ENCODE measurements around the gene EFNA1.

EFNA1 gene

GRCh38 chr1:155124503-155125463 is 2.9 kb upstream of the EFNA1 start:
- DNase-seq (ENCODE audit: low read depth in 2 of 2) = no peak

GRCh38 chr1:155125511-155125945 is 2.1 kb upstream of the EFNA1 start:
- no peak for DNase-seq (ENCODE audit: low read depth in 2 of 2)

- DNase-seq (ENCODE audit: low read depth in 2 of 2) = no peak
Measured at GRCh38 chr1:155125946-155126555, 1.6 kb upstream of the EFNA1 start.

- no peak for DNase-seq (ENCODE audit: low read depth in 2 of 2)
Measured at GRCh38 chr1:155126556-155127104, 1.0 kb upstream of the EFNA1 start.

- DNase-seq (ENCODE audit: low read depth in 2 of 2) = no peak
Measured at GRCh38 chr1:155127967-155128754, 485 bp downstream of the EFNA1 start.

- DNase-seq (ENCODE audit: low read depth in 2 of 2) = no peak
Measured at GRCh38 chr1:155128755-155129473, 1.2 kb downstream of the EFNA1 start.

- DNase-seq (ENCODE audit: low read depth in 2 of 2) = no peak
Measured at GRCh38 chr1:155130272-155131006, 2.8 kb downstream of the EFNA1 start.

- no peak for DNase-seq (ENCODE audit: low read depth in 2 of 2)
Measured at GRCh38 chr1:155131285-155131684, 3.6 kb downstream of the EFNA1 start.

- no peak for DNase-seq (ENCODE audit: low read depth in 2 of 2)
Measured at GRCh38 chr1:155131856-155132255, 4.2 kb downstream of the EFNA1 start.

GRCh38 chr1:155133799-155134281 is 6.2 kb downstream of the EFNA1 start:
- DNase-seq (ENCODE audit: low read depth in 2 of 2) = no peak

GRCh38 chr1:155134322-155134721 is 6.6 kb downstream of the EFNA1 start:
- no peak for DNase-seq (ENCODE audit: low read depth in 2 of 2)

GRCh38 chr1:155134880-155135414 is 7.3 kb downstream of the EFNA1 start:
- peak; percentile 69 to 70 for DNase-seq (ENCODE audit: low read depth in 2 of 2)

GRCh38 chr1:155135415-155136028 is 7.8 kb downstream of the EFNA1 start, which contains the start of gene SLC50A1:
TSS of gene SLC50A1 (plus strand) at chr1:155135852. CDS start at chr1:155135912, 60 bp downstream.
- DNase-seq (ENCODE audit: low read depth in 2 of 2) = peak; percentile 80 to 83

- DNase-seq (ENCODE audit: low read depth in 2 of 2) = no peak
Measured at GRCh38 chr1:155136748-155137147, 9.1 kb downstream of the EFNA1 start.

GRCh38 chr1:155137154-155137949 is 9.7 kb downstream of the EFNA1 start:
- DNase-seq (ENCODE audit: low read depth in 2 of 2) = no peak

- peak; percentile 29 to 33 for DNase-seq (ENCODE audit: low read depth in 2 of 2)
Measured at GRCh38 chr1:155139895-155140629, 12.4 kb downstream of the EFNA1 start, which contains the start of gene DPM3. TSS of gene DPM3 (minus strand) at chr1:155140531. CDS start at chr1:155140240, 291 bp downstream.

- no peak for DNase-seq (ENCODE audit: low read depth in 2 of 2)
Measured at GRCh38 chr1:155140630-155140953, 12.9 kb downstream of the EFNA1 start.

- no peak for DNase-seq (ENCODE audit: low read depth in 2 of 2)
Measured at GRCh38 chr1:155141749-155142148, 14.1 kb downstream of the EFNA1 start.
